Memory B cell (primary cell): ENCODE data around the gene BAG3.

Source experiments
- ATAC-seq: fragments of 150-1000 bp; cut with Tn5 transposase; 2 replicates; pipeline ENCODE4 v1.10.0; 2021; ENCODE audit warnings: low read depth, mild to moderate bottlenecking, moderate library complexity
- DNase-seq, 2 donors: peaks; one replicate each; pipeline ENCODE4 v3.0.0; 2022; ENCODE audit warnings: low spot score in 2 of 2
- H3K27ac Mint-ChIP-seq: one replicate; pipeline ENCODE4 v1.8.0; 2022; ENCODE audit warnings: mild to moderate bottlenecking, moderate library complexity, mixed read lengths
- H3K27me3 Mint-ChIP-seq: one replicate; pipeline ENCODE4 v1.8.0; 2022; ENCODE audit warnings: mixed read lengths
- H3K36me3 Mint-ChIP-seq: one replicate; pipeline ENCODE4 v1.8.0; 2022; ENCODE audit warnings: mild to moderate bottlenecking, mixed read lengths
- H3K4me1 Mint-ChIP-seq: one replicate; pipeline ENCODE4 v1.8.0; 2022; ENCODE audit warnings: mixed read lengths
- H3K4me3 Mint-ChIP-seq: one replicate; pipeline ENCODE4 v1.8.0; 2022; ENCODE audit warnings: mild to moderate bottlenecking, moderate library complexity, mixed read lengths
- H3K9me3 Mint-ChIP-seq: one replicate; pipeline ENCODE4 v1.8.0; 2022; ENCODE audit warnings: mixed read lengths

BAG3 gene

GRCh38 chr10:119686465-119687191, 35.4 kb downstream of the BAG3 start:
- no peaks in the 10 kb centered on the region for H3K27me3 Mint-ChIP-seq
- no peaks in the 10 kb centered on the region for H3K36me3 Mint-ChIP-seq
- H3K27ac Mint-ChIP-seq = peak overlapping the region; percentile 49
- DNase-seq (peak; percentile 74 to 79), ATAC-seq (peak; percentile 88)
- H3K9me3 Mint-ChIP-seq = no peaks in the 10 kb centered on the region
- peaks cover 16% of the 10 kb centered on the region for H3K4me1 Mint-ChIP-seq
- peak overlapping the region; percentile 61 for H3K4me3 Mint-ChIP-seq

GRCh38 chr10:119687192-119688032, 36.2 kb downstream of the BAG3 start:
- no peak for DNase-seq
- Mint-ChIP-seq H3K27ac (peak overlapping the region; percentile 49), H3K9me3 (no peaks in the 10 kb centered on the region), H3K4me1 (peaks cover 16% of the 10 kb centered on the region), H3K27me3 (no peaks in the 10 kb centered on the region), H3K4me3 (no peak overlapping the region), H3K36me3 (no peaks in the 10 kb centered on the region)
- no peak for ATAC-seq

GRCh38 chr10:119688033-119688508, 36.9 kb downstream of the BAG3 start:
- Mint-ChIP-seq H3K36me3 (no peaks in the 10 kb centered on the region), H3K27me3 (no peaks in the 10 kb centered on the region), H3K4me3 (no peak overlapping the region), H3K9me3 (no peaks in the 10 kb centered on the region), H3K4me1 (peaks cover 20% of the 10 kb centered on the region), H3K27ac (no peak overlapping the region)
- ATAC-seq (peak; percentile 74), DNase-seq (no peak)

GRCh38 chr10:119689016-119689580, 37.9 kb downstream of the BAG3 start:
- Mint-ChIP-seq H3K36me3 (no peaks in the 10 kb centered on the region), H3K4me1 (peaks cover 26% of the 10 kb centered on the region), H3K27ac (no peak overlapping the region), H3K9me3 (no peaks in the 10 kb centered on the region), H3K4me3 (no peak overlapping the region), H3K27me3 (no peaks in the 10 kb centered on the region)
- DNase-seq (no peak), ATAC-seq (no peak)

- Mint-ChIP-seq H3K9me3 (no peaks in the 10 kb centered on the region), H3K27me3 (no peaks in the 10 kb centered on the region), H3K4me1 (peaks cover 26% of the 10 kb centered on the region), H3K36me3 (no peaks in the 10 kb centered on the region), H3K27ac (no peak overlapping the region), H3K4me3 (no peak overlapping the region)
- ATAC-seq (no peak), DNase-seq (no peak)
Observed at GRCh38 chr10:119691726-119692125, 40.5 kb downstream of the BAG3 start.

GRCh38 chr10:119693262-119693957, 42.2 kb downstream of the BAG3 start:
- Mint-ChIP-seq H3K9me3 (no peaks in the 10 kb centered on the region), H3K36me3 (no peaks in the 10 kb centered on the region), H3K27me3 (no peaks in the 10 kb centered on the region), H3K27ac (no peak overlapping the region), H3K4me3 (no peak overlapping the region), H3K4me1 (peaks cover 14% of the 10 kb centered on the region)
- no peak for ATAC-seq
- DNase-seq = no peak

- Mint-ChIP-seq H3K27me3 (no peaks in the 10 kb centered on the region), H3K9me3 (no peaks in the 10 kb centered on the region), H3K36me3 (no peaks in the 10 kb centered on the region), H3K4me3 (no peak overlapping the region), H3K27ac (no peak overlapping the region), H3K4me1 (peaks cover 17% of the 10 kb centered on the region)
- ATAC-seq (no peak), DNase-seq (no peak)
Observed at GRCh38 chr10:119694608-119695007, 43.4 kb downstream of the BAG3 start.

- H3K27me3 Mint-ChIP-seq = no peaks in the 10 kb centered on the region
- ATAC-seq (peak; percentile 65), DNase-seq (peak in 1 of 2 donors; percentile 30)
- peak overlapping the region; percentile 52 for H3K4me3 Mint-ChIP-seq
- H3K36me3 Mint-ChIP-seq = no peaks in the 10 kb centered on the region
- H3K27ac Mint-ChIP-seq = peak overlapping the region; percentile 91
- H3K4me1 Mint-ChIP-seq = peaks cover 36% of the 10 kb centered on the region
- H3K9me3 Mint-ChIP-seq = no peaks in the 10 kb centered on the region
Observed at GRCh38 chr10:119700321-119700954, 49.3 kb downstream of the BAG3 start.

- Mint-ChIP-seq H3K27ac (peak overlapping the region; percentile 93), H3K9me3 (peaks cover 6% of the 10 kb centered on the region), H3K27me3 (no peaks in the 10 kb centered on the region), H3K4me3 (peak overlapping the region; percentile 43), H3K4me1 (peaks cover 41% of the 10 kb centered on the region), H3K36me3 (peaks cover 8% of the 10 kb centered on the region)
- ATAC-seq (no peak), DNase-seq (no peak)
Observed at GRCh38 chr10:119701861-119702260, 50.7 kb downstream of the BAG3 start.

GRCh38 chr10:119702583-119702982, 51.4 kb downstream of the BAG3 start:
- H3K4me1 Mint-ChIP-seq = peaks cover 46% of the 10 kb centered on the region
- peak overlapping the region; percentile 3 for H3K4me3 Mint-ChIP-seq
- no peak for ATAC-seq

GRCh38 chr10:119703903-119704508, 52.8 kb downstream of the BAG3 start:
- H3K27ac Mint-ChIP-seq = peak overlapping the region; percentile 98
- peaks cover 53% of the 10 kb centered on the region for H3K4me1 Mint-ChIP-seq
- H3K27me3 Mint-ChIP-seq = no peaks in the 10 kb centered on the region
- H3K36me3 Mint-ChIP-seq = peaks cover 13% of the 10 kb centered on the region
- DNase-seq (peak in 1 of 2 donors; percentile 34), ATAC-seq (peak; percentile 61)
- peak overlapping the region; percentile 72 for H3K4me3 Mint-ChIP-seq
- peaks cover 11% of the 10 kb centered on the region for H3K9me3 Mint-ChIP-seq

More at GRCh38 chr10:119702583-119702982, 51.4 kb downstream of the BAG3 start:
- Mint-ChIP-seq H3K27ac (peak overlapping the region; percentile 93), H3K9me3 (peaks cover 11% of the 10 kb centered on the region), H3K27me3 (no peaks in the 10 kb centered on the region), H3K36me3 (peaks cover 13% of the 10 kb centered on the region)
- DNase-seq = no peak

- peaks cover 17% of the 10 kb centered on the region for H3K36me3 Mint-ChIP-seq
- DNase-seq (no peak), ATAC-seq (peak; percentile 9)
- no peaks in the 10 kb centered on the region for H3K27me3 Mint-ChIP-seq
- peak overlapping the region; percentile 98 for H3K27ac Mint-ChIP-seq
- peak overlapping the region; percentile 72 for H3K4me3 Mint-ChIP-seq
- peaks cover 14% of the 10 kb centered on the region for H3K9me3 Mint-ChIP-seq
- H3K4me1 Mint-ChIP-seq = peaks cover 60% of the 10 kb centered on the region
Observed at GRCh38 chr10:119705434-119705831, 54.3 kb downstream of the BAG3 start.
